ENCODE results near the gene PKP1.
"Not testable (repeated sequence)": the region's sequence is repeated elsewhere in the genome, so short reads cannot be mapped to it uniquely, and the experiment has no call there.

The PKP1 gene, protein sequence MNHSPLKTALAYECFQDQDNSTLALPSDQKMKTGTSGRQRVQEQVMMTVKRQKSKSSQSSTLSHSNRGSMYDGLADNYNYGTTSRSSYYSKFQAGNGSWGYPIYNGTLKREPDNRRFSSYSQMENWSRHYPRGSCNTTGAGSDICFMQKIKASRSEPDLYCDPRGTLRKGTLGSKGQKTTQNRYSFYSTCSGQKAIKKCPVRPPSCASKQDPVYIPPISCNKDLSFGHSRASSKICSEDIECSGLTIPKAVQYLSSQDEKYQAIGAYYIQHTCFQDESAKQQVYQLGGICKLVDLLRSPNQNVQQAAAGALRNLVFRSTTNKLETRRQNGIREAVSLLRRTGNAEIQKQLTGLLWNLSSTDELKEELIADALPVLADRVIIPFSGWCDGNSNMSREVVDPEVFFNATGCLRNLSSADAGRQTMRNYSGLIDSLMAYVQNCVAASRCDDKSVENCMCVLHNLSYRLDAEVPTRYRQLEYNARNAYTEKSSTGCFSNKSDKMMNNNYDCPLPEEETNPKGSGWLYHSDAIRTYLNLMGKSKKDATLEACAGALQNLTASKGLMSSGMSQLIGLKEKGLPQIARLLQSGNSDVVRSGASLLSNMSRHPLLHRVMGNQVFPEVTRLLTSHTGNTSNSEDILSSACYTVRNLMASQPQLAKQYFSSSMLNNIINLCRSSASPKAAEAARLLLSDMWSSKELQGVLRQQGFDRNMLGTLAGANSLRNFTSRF

DNA sequence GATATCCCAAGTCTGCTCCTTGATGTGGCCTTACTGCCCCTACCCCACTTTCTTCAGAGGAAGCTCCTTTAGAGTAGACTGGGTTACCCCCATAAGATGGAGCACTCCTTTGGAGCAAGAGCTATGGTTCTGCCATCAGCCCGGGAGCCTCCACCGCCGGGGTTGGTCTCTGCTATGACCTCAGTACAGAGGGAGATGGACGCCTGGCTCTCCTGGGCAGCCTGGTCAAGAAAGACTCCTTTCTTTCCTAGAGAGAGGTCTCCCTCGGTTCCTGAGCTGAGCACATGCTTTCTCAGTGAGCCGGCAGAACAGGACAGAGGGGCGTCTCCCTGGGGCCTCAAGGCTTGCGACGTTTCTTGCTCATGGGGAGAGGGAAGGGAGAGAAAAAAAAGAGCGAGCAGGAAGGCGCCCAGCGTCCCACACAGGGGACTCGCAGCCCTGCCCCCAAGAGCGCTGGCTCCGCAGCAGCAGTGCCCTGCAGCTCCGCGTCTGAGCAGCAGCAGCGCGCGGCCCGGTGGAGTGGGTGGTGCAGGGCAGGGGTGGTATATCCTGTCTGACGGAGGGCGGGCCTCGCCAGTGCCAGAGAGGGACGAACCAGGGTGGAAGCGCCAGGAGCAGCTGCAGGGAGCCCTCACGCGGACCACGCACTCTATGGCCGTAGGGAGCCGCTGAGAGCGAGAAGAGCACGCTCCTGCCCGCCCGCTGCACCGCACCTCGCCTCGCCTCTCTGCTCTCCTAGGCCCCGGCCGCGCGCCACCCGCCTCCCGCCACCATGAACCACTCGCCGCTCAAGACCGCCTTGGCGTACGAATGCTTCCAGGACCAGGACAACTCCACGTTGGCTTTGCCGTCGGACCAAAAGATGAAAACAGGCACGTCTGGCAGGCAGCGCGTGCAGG is at the start of gene PKP1:
Gene PKP1, plus strand, starts transcription at position 576 of the 899 bp plus-strand sequence. Its CDS starts 197 bp downstream, at position 773.
- peak in 2 of 3 donors; percentile 6 to 11 for DNase-seq (ENCODE audit: low read depth in 3 of 3)

DNA sequence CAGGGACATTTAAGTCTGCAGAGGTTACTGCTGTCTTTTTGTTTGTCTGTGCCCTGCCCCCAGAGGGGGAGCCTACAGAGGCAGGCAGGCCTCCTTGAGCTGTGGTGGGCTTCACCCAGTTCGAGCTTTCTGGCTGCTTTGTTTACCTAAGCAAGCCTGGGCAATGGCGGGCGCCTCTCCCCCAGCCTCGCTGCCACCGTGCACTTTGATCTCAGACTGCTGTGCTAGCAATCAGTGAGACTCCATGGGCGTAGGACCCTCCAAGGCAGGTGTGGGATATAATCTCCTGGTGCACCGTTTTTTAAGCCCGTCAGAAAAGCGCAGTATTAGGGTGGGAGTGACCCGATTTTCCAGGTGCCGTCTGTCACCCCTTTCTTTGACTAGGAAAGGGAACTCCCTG is 43.7 kb upstream of the PKP1 start:
- DNase-seq (ENCODE audit: low read depth in 3 of 3), result not testable (repeated sequence)

DNA sequence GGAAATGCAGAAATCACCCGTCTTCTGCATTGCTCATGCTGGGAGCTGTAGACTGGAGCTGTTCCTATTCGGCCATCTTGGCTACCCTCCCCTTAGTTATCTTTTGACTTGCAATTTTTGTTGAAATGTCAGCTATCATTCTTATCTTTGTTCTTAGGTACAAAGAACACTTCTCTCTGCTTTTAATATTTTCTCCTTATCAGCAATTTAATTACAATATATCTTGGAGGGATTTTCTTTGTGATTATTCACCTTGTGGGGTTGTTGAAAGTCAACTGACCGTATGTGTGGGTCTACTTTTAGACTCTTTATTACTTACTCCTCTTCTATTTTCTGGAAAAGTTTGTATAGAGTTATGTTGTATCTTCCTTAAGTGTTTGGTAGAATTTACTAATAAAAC is 43.1 kb upstream of the PKP1 start:
- DNase-seq (ENCODE audit: low read depth in 3 of 3), result no peak

DNA sequence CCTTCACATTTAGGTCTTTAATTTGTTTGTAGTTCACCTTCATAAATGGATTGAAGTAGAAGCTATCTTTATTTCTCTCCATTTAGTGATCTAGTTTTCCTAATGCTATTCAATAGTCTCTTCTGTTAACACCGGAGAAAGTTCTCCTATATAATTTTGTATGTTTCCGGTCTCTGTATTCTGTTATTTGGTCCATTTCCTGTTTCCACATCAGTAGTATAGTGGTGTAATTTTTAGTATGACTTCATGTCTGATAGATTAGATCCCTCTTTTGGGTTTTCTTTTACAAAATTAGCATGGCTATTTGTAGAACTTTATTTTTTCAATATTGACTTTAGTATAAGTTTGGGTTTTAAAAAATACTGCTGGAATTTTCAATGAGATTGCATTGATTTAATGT is 41.6 kb upstream of the PKP1 start:
- DNase-seq (ENCODE audit: low read depth in 3 of 3), result no peak

DNA sequence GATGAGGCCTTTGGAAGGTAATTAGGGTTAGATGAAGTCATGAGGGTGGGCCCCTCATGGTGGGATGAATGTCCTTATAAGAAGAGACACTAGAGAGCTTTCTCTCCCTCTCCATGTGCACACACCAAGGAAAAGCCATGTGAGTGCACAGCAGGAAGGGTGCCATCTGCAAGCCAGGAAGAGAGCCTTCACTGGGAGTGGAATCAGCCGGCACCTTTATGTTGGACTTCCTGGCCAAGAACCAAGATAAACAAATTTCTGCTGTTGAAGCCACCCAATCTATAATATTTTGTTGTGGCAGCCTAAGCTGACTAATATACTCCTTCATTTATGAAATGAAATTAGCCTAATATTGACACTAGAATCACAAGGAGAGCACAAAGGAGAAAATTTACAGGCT is 38.2 kb upstream of the PKP1 start:
- DNase-seq (ENCODE audit: low read depth in 3 of 3), result no peak

DNA sequence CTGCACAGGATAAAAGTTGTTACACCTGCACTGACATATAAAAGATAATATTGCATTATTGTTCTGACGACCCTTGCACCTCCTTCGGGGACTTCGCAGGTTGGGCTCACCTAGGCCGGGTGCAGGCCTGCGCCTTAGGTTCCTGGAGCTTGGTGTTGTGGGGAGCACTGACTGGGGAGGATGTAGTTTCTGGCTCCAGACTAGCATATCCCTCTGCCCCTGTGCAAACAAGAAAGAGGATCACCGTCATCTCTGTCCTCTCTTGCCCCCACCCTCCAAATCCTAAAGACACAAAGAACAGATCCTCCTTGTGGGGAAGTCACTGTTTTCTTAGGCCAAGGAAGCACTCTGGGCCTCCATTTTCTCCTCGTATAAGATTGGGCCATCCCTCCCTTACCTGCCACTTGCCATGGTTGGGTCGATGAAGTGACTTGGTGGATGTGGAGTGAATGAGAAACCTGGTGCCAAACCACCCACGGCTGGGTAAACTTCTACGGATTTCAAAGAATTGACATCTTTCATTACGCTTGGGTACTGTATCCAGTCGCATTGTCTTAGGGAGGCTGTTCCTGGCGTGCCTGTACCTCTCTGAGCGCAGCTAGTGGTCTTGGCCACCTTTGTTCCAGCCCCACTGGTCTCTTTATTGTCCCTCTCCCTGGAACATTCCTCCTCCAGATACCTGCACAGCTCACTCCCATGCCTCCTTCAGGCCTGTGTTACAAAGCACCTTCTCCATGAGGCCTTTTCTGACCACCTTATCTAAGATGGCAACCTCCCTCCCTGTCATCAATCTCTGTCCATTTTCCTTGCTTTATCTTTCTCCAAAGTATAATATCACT is 34.4 kb upstream of the PKP1 start:
- DNase-seq (ENCODE audit: low read depth in 3 of 3), result no peak

DNA sequence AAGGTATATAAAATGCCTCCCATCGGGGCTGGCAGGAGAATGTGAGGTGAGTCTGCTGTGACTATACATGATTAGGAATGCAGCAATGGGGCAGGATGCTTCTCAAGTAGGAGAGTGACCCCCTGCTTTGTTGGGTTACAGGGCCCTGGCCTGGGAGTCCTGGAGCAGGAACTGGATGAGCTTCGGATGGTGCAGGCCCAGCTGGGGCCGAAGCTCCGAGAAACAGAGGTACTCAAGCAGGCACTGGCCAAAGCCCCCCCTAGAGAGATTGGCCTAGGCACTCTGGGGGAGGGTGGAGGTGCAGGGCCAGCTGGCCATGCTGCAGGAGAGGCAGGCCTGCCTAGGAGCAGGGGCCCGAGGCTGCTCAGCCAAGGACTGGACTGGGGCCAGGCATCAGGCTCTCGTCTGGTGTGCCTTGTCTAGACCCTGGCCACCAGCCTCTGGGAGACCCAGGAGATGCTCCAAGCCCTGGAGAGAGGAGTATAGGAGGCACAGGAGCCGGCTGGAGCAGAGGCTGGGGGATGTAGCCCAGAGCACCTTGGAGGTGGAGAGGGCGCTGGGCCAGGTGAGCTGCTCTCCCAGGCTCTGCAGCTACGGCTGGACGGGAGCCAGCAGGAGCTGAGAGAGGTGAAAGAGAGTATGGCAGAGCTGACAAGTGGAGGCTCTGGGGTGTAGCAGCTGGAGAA is 32.8 kb upstream of the PKP1 start:
- no peak for DNase-seq (ENCODE audit: low read depth in 3 of 3)

DNA sequence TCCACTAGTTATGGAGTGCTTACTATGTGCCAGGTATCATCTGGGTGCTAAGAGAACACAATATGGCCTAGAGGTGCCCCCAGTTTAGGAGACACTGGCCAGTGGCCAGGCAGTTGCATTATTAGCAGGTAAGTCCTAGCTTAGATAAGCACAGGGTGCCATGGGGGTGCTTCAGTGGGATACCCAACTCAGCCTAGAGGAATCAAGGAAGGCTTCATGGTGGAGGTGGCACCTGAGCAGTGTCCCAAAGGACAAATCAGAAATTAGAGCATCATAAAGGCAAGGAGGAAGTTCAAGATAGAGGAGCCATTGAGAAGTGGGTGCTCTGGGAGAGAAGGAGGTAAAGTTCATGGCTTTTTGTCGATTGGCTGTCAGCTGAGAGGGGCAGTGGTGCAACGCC is 31.9 kb upstream of the PKP1 start:
- DNase-seq (ENCODE audit: low read depth in 3 of 3), result no peak

DNA sequence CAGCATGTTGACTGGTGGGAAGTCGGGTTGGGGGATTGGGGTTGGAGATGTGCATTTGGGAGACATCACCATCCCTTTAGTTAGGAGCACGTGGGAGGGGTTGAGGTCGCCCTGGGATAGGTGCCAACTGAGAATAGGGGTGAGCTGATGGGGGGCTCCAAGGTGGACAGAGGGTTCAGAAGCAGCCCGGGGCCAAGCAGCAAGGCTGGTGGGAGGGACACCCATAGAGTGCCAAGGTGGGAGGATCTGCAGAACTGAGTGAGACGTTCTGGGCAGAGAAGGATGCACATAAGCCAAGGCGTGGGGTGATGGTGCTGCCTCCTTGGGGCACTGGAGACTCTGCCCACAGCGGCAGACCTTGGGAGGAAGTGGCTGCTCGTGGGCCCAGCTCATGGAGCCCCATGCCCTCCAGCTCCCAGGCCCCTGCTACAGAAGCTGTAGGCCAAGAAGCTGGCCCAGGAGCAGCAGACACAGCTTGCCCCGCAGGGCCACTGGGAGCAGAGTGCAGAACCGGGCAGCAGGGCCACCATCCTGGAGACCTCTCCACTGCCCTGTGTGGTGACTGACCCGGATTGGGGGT is 31.4 kb upstream of the PKP1 start:
- DNase-seq (ENCODE audit: low read depth in 3 of 3), result no peak

DNA sequence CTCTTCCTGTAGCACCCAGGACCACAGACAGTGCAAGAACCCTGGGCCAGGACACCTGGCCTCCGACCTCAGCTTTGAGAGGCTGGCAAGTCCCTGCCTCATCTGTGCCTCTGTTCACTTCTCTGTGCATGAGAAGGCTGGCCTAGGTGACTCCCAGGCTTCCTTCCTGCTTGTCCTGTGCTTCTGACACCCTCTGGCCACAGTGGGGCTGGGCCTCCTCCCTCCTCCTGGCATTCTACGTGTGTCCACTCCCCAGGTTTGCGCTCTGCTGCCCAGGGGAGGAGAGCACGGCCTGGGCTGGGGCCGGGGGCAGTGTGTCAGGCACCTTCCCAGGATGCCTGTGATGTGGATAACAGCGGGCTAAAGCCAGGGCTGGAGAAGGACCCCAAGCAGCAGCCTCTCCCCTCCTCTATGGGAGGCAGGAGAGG is 30.3 kb upstream of the PKP1 start:
- DNase-seq (ENCODE audit: low read depth in 3 of 3), result no peak

DNA sequence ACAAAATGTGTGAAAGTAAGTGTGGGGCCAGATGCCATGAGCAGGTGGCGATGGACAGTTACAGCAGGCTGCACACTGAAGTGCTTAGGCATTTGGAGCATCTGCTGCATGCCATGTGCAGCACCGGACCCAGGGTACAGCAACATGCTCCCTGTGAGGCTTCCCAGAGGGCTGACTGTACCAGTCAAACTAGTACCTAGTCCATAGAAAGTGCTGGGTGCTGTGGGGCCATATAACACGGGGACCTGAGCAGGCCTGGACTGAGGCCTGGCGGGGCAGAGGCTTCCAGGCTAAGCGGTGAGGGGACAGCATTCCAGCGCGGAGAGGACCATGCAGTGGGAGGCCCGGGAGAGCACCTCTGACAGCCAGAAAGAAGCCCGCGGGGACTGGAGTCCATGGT is 29.9 kb upstream of the PKP1 start:
- no peak for DNase-seq (ENCODE audit: low read depth in 3 of 3)

DNA sequence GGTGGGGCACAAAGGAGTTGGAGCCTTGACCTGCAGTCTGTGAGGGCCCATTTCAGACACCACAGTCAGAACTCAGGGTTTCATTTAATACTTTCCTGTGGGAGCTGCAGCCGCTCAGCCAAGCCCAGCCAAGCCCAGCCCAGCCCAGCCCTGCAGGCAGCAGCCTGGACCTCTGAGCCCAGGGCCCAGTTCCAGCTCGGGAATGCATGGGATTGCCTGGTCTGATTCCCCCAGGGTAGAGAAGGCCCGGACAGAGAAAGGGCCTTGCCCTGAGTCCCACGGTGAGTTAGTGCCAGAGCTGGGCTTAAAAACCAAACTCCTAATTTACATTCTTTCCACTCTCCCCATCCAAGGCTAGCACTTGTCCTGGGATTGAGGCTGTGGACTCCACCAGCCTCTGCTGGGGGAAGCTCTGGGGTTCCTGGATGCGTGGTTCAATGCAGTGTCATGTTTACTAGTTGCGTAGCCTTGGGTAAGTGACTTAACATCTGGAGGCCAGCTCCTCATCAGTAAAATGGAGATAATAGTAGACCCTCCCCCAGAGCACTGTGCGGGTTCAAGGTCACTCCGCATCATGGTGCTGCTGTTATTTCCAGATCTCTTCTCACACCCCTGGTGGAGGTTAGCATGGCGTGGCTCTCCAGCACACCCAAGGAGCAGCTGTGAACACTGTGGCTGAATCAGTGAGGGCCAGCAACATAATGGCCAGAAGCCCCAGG is 29.2 kb upstream of the PKP1 start:
- no peak for DNase-seq (ENCODE audit: low read depth in 3 of 3)

DNA sequence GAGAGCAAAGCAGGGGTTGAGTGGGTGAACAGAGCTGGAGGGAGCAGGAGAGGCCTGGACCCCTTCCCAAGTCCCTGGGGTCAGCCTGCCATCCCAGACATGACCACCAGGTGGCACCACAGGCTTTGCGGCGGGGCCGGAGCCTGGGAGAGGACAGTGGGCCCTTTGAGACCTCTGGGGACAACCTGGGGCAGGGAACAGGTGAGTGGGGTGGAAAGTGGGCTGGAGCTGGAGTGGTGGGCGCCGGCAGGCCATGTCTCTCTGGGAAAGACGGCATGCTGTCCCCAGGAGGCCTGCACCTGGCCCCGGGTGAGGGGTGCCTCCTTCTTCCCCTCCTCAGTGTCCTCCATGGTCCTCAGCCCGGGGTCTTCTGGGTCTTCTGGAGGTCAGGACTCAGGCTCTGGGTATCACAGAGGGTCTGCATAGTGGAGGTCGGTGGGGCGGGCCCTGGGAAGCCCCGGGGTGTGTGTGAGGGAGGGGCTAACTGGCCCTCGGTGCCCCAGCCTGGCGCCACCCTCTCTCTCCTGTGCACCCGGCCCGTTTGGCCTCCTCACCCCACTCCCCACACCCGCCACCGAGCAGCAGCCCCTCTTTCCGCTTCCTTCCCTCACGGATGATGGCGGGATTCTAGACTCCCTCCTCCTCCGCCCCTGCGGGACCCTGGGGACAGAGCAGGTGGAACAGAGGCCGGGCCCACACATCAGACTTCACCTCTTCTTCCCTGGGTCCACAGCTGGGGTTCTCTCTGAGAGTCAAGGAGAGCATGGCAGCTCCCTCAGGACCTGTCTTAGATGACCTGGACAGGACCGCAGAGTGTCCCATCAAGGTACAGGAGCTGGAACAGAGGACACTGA is 28.5 kb upstream of the PKP1 start:
- peak; percentile 33 to 48 (median 47) for DNase-seq (ENCODE audit: low read depth in 3 of 3)

DNA sequence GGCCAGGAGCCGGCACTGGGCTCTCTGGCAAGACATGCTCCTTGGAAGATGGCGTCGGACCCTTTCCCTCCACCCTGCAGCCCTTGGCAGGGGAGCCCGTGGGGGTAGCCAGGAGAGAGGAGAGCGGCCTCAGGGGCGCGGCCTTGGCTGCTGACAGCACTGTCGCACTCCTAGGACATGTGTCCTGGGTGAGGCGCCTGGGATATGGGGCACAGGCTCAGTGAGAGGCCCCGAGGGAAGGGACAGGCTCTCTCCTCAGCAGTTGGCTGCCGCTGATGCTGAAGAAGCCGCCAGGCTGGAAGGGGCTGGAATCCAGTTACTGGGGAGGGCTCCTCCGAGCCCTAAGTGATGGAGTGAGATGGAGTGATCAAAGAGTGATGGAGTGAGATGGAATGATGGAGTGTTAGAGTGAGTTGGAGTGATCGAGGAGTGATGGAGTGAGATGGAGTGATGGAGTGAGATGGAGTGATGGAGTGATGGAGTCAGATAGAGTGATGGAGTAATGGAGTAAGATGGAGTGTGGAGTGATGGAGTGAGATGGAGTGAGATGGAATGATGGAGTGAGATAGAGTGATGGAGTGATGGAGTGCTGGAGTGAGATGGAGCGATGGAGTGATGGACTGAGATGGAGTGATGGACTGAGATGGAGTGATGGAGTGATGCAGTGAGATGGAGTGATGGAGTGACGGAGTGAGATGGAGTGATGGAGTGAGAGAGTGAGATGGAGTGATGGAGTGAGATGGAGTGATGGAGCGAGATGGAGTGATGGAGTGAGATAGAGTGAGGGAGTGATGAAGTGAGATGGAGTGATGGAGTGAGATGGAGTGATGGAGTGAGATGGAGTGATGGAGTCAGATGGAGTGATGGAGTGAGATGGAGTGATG is 27.6 kb upstream of the PKP1 start:
- no peak for DNase-seq (ENCODE audit: low read depth in 3 of 3)

DNA sequence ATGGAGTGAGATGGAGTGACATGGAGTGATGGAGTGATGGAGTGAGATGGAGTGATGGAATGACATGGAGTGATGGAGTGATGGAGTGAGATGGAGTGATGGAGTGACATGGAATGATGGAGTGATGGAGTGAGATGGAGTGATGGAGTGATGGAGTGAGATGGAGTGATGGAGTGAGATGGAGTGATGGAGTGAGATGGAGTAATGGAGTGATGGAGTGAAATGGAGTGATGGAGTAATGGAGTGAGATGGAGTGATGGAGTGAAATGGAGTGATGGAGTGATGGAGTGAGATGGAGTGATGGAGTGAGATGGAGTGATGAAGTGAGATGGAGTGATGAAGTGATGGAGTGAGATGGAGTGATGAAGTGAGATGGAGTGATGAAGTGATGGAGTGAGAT is 25.2 kb upstream of the PKP1 start:
- not testable (repeated sequence) for DNase-seq (ENCODE audit: low read depth in 3 of 3)

DNA sequence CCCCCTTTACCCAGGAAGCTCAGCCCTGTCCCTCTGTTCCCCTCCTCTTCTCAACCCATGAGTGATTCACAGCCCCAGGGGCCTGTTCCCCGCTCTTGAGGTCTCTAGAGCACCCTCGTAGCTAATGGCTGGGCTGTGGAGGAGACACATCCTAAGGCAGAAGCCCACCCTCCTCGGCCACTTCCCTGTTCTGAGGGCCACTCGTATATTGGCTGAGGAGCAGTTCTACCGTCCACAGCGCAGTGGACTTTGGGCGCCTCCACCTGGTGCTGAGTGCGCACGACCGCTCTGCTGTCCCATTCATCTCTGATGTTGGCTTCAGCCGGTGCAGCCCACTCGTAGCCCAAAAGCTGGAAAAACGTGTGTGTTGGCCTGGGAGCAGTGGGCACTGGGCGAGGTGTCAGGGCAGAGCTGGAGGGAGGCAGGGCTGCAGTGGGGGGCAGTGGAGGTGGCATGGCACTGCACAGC is 24.5 kb upstream of the PKP1 start:
- DNase-seq (ENCODE audit: low read depth in 3 of 3), result no peak

DNA sequence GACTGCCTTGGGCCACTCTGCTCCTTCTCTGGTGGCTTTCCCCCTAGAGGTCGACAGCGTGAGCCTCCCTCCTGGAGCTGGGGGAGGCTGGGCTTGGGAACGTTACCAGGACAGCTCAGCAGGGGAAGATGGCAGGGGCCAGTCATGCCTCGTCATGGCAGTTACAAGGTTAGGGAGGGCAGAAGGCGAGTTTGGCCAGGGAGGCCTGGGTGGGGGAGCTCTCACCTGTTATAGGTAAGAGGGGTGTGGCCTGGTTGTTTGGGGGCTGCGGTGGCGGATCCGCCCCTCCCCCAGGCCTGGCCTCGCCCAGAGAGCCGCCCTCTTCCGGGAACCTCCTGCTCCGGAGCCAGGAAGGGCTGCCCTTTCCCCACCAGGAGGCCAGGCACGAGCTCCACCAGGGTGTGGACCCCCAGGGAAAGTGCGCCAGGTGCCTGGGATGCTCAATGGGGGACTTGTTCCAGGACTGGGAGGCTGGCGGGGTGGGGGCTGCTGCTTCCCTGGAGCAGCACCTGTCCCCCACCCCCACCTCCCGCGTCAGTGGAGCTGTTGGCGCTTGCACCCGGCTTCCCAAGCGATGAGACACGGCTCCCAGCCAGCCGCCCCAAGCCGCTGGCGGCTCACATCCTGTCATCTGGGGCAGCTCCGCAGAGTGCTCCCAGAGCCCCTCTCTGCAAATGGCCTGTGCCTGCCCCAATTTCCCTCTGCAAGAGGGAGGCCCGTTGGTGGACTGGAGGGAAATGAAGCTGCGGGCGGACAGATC is 23.6 kb upstream of the PKP1 start:
- no peak for DNase-seq (ENCODE audit: low read depth in 3 of 3)

Measured in stimulated activated CD4-positive, alpha-beta T cell treated with anti-CD3 and anti-CD28 coated beads, TNF-alpha, amount 100 ng/mL, for 48 hours (primary cell).